HepG2 (cell line): ENCODE results near the gene KIAA1328. TPM values are rescaled to one million over a fixed set of nuclear protein-coding genes. Genes with fewer than 3 reads are reported as not detected.

Source experiments
- ATAC-seq: fragments of 200-7000 bp; cut with Tn5 transposase; 3 replicates; pipeline ENCODE4 v1.9.1; 2020; ENCODE audit warnings: mild to moderate bottlenecking, moderate library complexity
- BruUV-seq: library from RNA; stranded (reverse); fragments of 400-500 nt; replicated peaks from 2 replicates; lab custom pipeline; 2021; lab: Mats Ljungman, UMichigan
- CTCF ChIA-PET: fragments of 300-600 bp; formaldehyde crosslinking; extraction: SDS; loops from one replicate; lab custom pipeline; 2021; ENCODE audit warnings: low total read pairs, inconsistent platforms, low intra/inter-chr PET ratio; lab: Yijun Ruan, JAX
- POLR2A ChIA-PET: fragments of 350-600 bp; sonication (Branson Sonifier 250); formaldehyde crosslinking; loops from one replicate; lab custom pipeline; 2020; ENCODE audit warnings: antibody characterized with exemption, inconsistent platforms; lab: Yijun Ruan, JAX
- DNase-seq: peaks from one replicate; pipeline ENCODE4 v3.0.0-alpha.2; 2015; ENCODE audit warnings: low spot score
- FAIRE-seq: peaks from 3 replicates; lab custom pipeline; 2011; peaks lifted over from hg19 to GRCh38; lab: Jason Lieb, UNC
- H2AFZ ChIP-seq: one replicate; pipeline ENCODE4 v1.6.1; 2011; ENCODE audit warnings: low read length, inconsistent platforms
- H3K27ac ChIP-seq: fragments of 300-600 bp; 3 replicates; pipeline ENCODE4 v1.8.0; 2011; ENCODE audit warnings: mixed run types, mild to moderate bottlenecking, mixed read lengths, low read length, inconsistent platforms; ENCODE audit not compliant: insufficient read depth; ENCODE audit errors: extremely low read length
- H3K27me3 ChIP-seq, 2 experiments: fragments of 200-600 bp in 1 of 2; 2 replicates in 1 of 2; 3 replicates in 1 of 2; pipeline versions ENCODE4 v1.6.0 to v1.8.0; 2011; ENCODE audit warnings: low read length in 2 of 2, mild to moderate bottlenecking in 2 of 2, moderate library complexity in 2 of 2, inconsistent platforms in 1 of 2; ENCODE audit not compliant: insufficient read depth in 2 of 2, control insufficient read depth in 1 of 2
- H3K36me3 ChIP-seq, 2 experiments: fragments of 200-600 bp in 1 of 2; replicated peaks in 1 of 2; 2 replicates in 1 of 2; 3 replicates in 1 of 2; pipeline versions ENCODE4 v1.5.1 to v1.8.0; 2011; ENCODE audit warnings: low read length in 2 of 2, inconsistent platforms in 1 of 2; ENCODE audit not compliant: insufficient read depth in 2 of 2, control insufficient read depth in 1 of 2
- H3K4me1 ChIP-seq: 2 replicates; pipeline ENCODE4 v1.5.1; 2012; ENCODE audit warnings: low read length, inconsistent platforms; ENCODE audit not compliant: insufficient read depth
- H3K4me2 ChIP-seq: 2 replicates; pipeline ENCODE4 v1.6.0; 2011; ENCODE audit warnings: low read depth, low read length, inconsistent platforms
- H3K4me3 ChIP-seq, 3 experiments: fragments of 200-600 bp in 1 of 3; sonication (generic), shearing (Covaris generic) in 1 of 3; replicated peaks in 1 of 3; 2 replicates each; pipeline ENCODE4 v1.5.1; 2011 to 2016; ENCODE audit warnings: low read length in 3 of 3, inconsistent platforms in 2 of 3, low read depth in 2 of 3, mild to moderate bottlenecking in 2 of 3, control low read depth in 1 of 3, mixed read lengths in 1 of 3; ENCODE audit not compliant: insufficient read depth in 1 of 3
- H3K79me2 ChIP-seq: one replicate; pipeline ENCODE4 v1.6.1; 2011; ENCODE audit warnings: low read length, inconsistent platforms; ENCODE audit not compliant: insufficient read depth
- H3K9ac ChIP-seq: 2 replicates; pipeline ENCODE4 v1.6.0; 2011; ENCODE audit warnings: mild to moderate bottlenecking, low read depth, low read length, inconsistent platforms; ENCODE audit not compliant: insufficient read depth
- H3K9me3 ChIP-seq: 2 replicates; pipeline ENCODE4 v1.5.1; 2012; ENCODE audit warnings: mild to moderate bottlenecking, low read length
- H4K20me1 ChIP-seq: 2 replicates; pipeline ENCODE4 v1.6.0; 2011; ENCODE audit warnings: inconsistent platforms, mild to moderate bottlenecking, low read length, moderate library complexity; ENCODE audit not compliant: insufficient read depth
- CTCF ChIP-seq: sonication (generic); formaldehyde crosslinking; IDR thresholded peaks from 2 replicates; pipeline ENCODE4 v1.5.0; 2020; ENCODE audit warnings: mild to moderate bottlenecking, missing genetic modification reagents, moderate library complexity
- DNMT1 ChIP-seq: sonication (generic); formaldehyde crosslinking; IDR thresholded peaks from 2 replicates; pipeline ENCODE4 v1.5.1; 2020; ENCODE audit warnings: mild to moderate bottlenecking, missing genetic modification reagents
- FOXA3 ChIP-seq: IDR thresholded peaks from 2 replicates; pipeline ENCODE4 v1.6.1; 2016; ENCODE audit warnings: missing genetic modification reagents, missing compliant biosample characterization
- FOXP1 ChIP-seq, 2 experiments: fragments of 450-650 bp in 1 of 2; IDR thresholded peaks; 2 replicates each; pipeline ENCODE4 v1.6.1; 2017 to 2018; ENCODE audit warnings: antibody characterized with exemption in 1 of 2
- ISX ChIP-seq: sonication (generic); formaldehyde crosslinking; conservative IDR thresholded peaks from 2 replicates; pipeline ENCODE4 v1.5.0; 2020; ENCODE audit warnings: missing genetic modification reagents
- NFATC3 ChIP-seq: sonication (generic); formaldehyde crosslinking; IDR thresholded peaks from 2 replicates; pipeline ENCODE4 v1.5.1; 2020; ENCODE audit warnings: mild to moderate bottlenecking, missing genetic modification reagents
- NFE2L1 ChIP-seq: sonication (generic); formaldehyde crosslinking; IDR thresholded peaks from 2 replicates; pipeline ENCODE4 v1.4.0; 2020; ENCODE audit warnings: missing genetic modification reagents, mild to moderate bottlenecking, borderline replicate concordance
- NFKBIZ ChIP-seq: IDR thresholded peaks from 2 replicates; pipeline ENCODE4 v1.6.1; 2018; ENCODE audit warnings: missing genetic modification reagents, missing compliant biosample characterization
- NFRKB ChIP-seq: fragments of 450-650 bp; IDR thresholded peaks from 2 replicates; pipeline ENCODE4 v1.6.1; 2017
- PCBP2 ChIP-seq: fragments of 200-400 bp; formaldehyde crosslinking; optimal IDR thresholded peaks from 2 replicates; pipeline ENCODE3; 2018; ENCODE audit warnings: low read length, low read depth; ENCODE audit not compliant: poor library complexity, severe bottlenecking
- ZFP36 ChIP-seq: fragments of 150-350 bp; IDR thresholded peaks from 2 replicates; pipeline ENCODE4 v1.6.1; 2018; ENCODE audit warnings: borderline replicate concordance, low read length, low read depth; ENCODE audit not compliant: partially characterized antibody
- ZFP91 ChIP-seq: sonication (generic); formaldehyde crosslinking; IDR thresholded peaks from 2 replicates; pipeline ENCODE4 v1.9.0; 2022; ENCODE audit warnings: missing genetic modification reagents, mild to moderate bottlenecking, borderline replicate concordance
- ZNF232 ChIP-seq: sonication (generic); formaldehyde crosslinking; IDR thresholded peaks from 2 replicates; pipeline ENCODE4 v1.4.0; 2020; ENCODE audit warnings: missing genetic modification reagents, borderline replicate concordance
- ZNF768 ChIP-seq: sonication (generic); formaldehyde crosslinking; IDR thresholded peaks from 2 replicates; pipeline ENCODE4 v1.4.0; 2020; ENCODE audit warnings: missing genetic modification reagents
- WGBS: methylation state at CpG from one replicate; pipeline ENCODE4 v1.1.6; 2017; ENCODE audit warnings: low lambda C conversion rate; 5-methylcytosine and 5-hydroxymethylcytosine counted together
- in situ Hi-C: cut with HindIII; loops from 2 replicates; pipeline ENCODE4 v1.10.0; 2017; ENCODE audit warnings: low pct_unique_long_range_greater_than_20kb; ENCODE audit not compliant: extremely low pct_ligation_motif_present
- intact Hi-C: fragments of 100-400 bp; cut with micrococcal nuclease; formaldehyde crosslinking; loops from one replicate; pipeline ENCODE4 v1.10.0; 2022; ENCODE audit not compliant: unreplicated experiment
- polyA plus RNA-seq, 8 experiments: library from polyadenylated mRNA; depleted of rRNA in 3 of 8; stranded (reverse) in 7 of 8; unstranded in 1 of 8; fragments of >200 nt; fragmentation: Illumina TruSeq in 4 of 8; extraction: Trizol in 4 of 8; gene quantifications; 2 replicates each; pipeline versions ENCODE4 v1.2.1 to v1.2.3, GENCODE V29; 2011 to 2016; ENCODE audit warnings: low read depth in 4 of 8, missing spikeins in 1 of 8, mixed read lengths in 1 of 8; ENCODE audit not compliant: insufficient read depth in 1 of 8
- total RNA-seq, 5 experiments: library from RNA; depleted of rRNA; stranded (reverse); fragments of >200 nt; fragmentation: Illumina TruSeq; extraction: Trizol; gene quantifications; 2 replicates each; pipeline ENCODE4 v1.2.3, GENCODE V29; 2016; ENCODE audit warnings: low read depth in 1 of 5

KIAA1328 gene
- total and polyA plus RNA-seq, 2 of the 13 experiments (the other 11 are each of a cell fraction or from before 2014, with no cell fraction given) = 4.1 to 6.0 TPM

GRCh38 chr18:37249171-37249886 lies 420.4 kb downstream of the KIAA1328 start:
- BruUV-seq = no TSS peak
- Histone ChIP-seq H2AFZ (no peak overlapping the region), H3K4me3 (no peak overlapping the region), H3K4me2 (no peak overlapping the region), H3K27ac (no peak overlapping the region), H3K36me3 (no peaks in the 10 kb centered on the region), H4K20me1 (0 out of 2 replicates have a peak, but pooled peaks cover 3% of the 10 kb centered on the region), H3K27me3 (peaks cover 0 to 14% of the 10 kb centered on the region in 2 experiments; a peak in 2 of 5 replicates), H3K4me1 (peaks cover 8% of the 10 kb centered on the region), H3K9ac (no peak overlapping the region), H3K79me2 (no peaks in the 10 kb centered on the region), H3K9me3 (no peaks in the 10 kb centered on the region)
- DNase-seq (no peak), FAIRE-seq (no peak), ATAC-seq (no peak; the same call in 2 of the 3 replicates)
- intact Hi-C loops (no loop called here), in situ Hi-C loops (no loop called here)
- CTCF ChIA-PET = no interaction called here
- TF ChIP-seq PCBP2 (no peak), NFATC3 (CRISPR knock-in tag) (no peak), DNMT1 (CRISPR knock-in tag) (no peak), NFRKB (no peak), ISX (CRISPR knock-in tag) (no peak)
- POLR2A ChIA-PET = no interaction called here
- 28% methylated on average over 11 of the region's 11 CpGs for WGBS

GRCh38 chr18:37249895-37250618 lies 421.1 kb downstream of the KIAA1328 start:
- H3K27me3 ChIP-seq = peaks cover 1 to 21% of the 10 kb centered on the region in 2 experiments; a peak in 4 of 5 replicates
- H3K4me3 ChIP-seq = no peak overlapping the region
- H2AFZ ChIP-seq = no peak overlapping the region
- FAIRE-seq (no peak), ATAC-seq (peak; percentile 32), DNase-seq (no peak)
- intact Hi-C loops (no loop called here), in situ Hi-C loops (no loop called here)
- H3K4me2 ChIP-seq = no peak overlapping the region
- no peaks in the 10 kb centered on the region for H3K79me2 ChIP-seq
- 9% methylated on average over 5 of the region's 6 CpGs for WGBS
- H3K4me1 ChIP-seq = peaks cover 8% of the 10 kb centered on the region
- H3K36me3 ChIP-seq = no peaks in the 10 kb centered on the region
- ChIA-PET POLR2A (no interaction called here), CTCF (no interaction called here)
- no peak overlapping the region for H3K9ac ChIP-seq
- no peak overlapping the region for H3K27ac ChIP-seq
- no peaks in the 10 kb centered on the region for H3K9me3 ChIP-seq
- no TSS peak for BruUV-seq
- H4K20me1 ChIP-seq = 0 out of 2 replicates have a peak, but pooled peaks cover 3% of the 10 kb centered on the region
- no peak for TF ChIP-seq NFE2L1 (CRISPR knock-in tag)
- no peak for TF ChIP-seq ZFP36
- TF ChIP-seq ZFP91 (CRISPR knock-in tag) = no peak
- no peak for TF ChIP-seq CTCF (CRISPR knock-in tag)
- TF ChIP-seq FOXA3 (CRISPR knock-in tag) = no peak
- no peak for TF ChIP-seq FOXP1 (IDR thresholded peaks at IDR 0.05)
- TF ChIP-seq FOXP1 (CRISPR knock-in tag; IDR thresholded peaks at IDR 0.05) = no peak
- no peak for TF ChIP-seq NFKBIZ (CRISPR knock-in tag)
- no peak for TF ChIP-seq ZNF768 (CRISPR knock-in tag)
- TF ChIP-seq ZNF232 = no peak
